GM10266 (cell line): ENCODE data around the gene RPP25L.

ENCODE experiments used
- DNase-seq: peaks from one replicate; pipeline ENCODE4 v3.0.0; 2012; ENCODE audit errors: extremely low spot score
- TF ChIP-seq, protein P1 (sequence below): IDR thresholded peaks from 2 replicates; pipeline ENCODE4 v1.5.1; 2012; ENCODE audit warnings: mild to moderate bottlenecking, low read depth; ENCODE audit not compliant: control insufficient read depth, insufficient read depth; ENCODE audit errors: missing control alignments

Gene RPP25L

DNA sequence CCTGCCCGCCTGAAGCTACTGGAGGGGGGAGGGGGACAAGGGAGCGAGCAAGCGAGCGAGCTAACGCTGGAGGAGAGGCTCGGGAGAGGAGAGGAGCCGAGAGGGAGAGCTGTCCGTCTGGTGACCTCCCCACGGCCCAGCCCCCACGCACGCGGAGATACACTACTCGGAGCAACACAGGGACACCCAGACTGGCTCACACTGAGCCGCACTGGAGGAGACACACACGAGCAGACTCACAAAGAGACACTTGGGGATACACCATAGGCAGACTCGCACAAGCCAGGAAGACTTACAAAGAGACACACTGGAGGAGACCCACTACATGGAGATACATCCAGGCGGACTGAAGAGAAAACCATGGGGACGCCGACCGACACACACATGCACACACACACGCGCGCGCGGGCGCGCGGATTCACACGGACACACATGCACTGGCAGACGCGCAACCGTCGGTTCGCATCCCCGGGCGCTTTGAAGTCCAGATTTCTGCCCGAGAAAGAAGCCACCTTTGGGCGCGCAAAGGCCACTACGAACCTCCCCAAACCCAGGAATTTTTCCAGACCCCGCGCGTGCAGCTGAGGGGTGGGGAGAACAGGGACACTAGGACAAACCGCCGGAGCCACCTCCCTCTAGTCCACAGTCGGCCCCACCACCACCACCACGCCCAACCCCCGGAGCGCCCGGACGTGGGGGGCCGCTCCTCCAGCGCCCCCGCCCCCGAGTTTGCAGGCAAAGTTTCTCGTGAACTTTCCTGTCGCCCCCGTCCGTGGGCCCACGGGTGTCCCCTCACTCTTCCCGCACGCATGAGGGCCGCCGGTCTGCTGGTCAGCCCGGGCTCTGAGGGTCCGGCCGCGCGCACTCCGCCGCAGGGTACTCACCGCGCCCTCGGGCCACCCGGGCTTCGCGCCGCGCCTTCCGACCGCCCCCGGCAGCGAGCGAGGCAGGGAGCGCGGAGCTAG, 22.9 kb downstream of the RPP25L start:
- DNase-seq = no peak

DNA sequence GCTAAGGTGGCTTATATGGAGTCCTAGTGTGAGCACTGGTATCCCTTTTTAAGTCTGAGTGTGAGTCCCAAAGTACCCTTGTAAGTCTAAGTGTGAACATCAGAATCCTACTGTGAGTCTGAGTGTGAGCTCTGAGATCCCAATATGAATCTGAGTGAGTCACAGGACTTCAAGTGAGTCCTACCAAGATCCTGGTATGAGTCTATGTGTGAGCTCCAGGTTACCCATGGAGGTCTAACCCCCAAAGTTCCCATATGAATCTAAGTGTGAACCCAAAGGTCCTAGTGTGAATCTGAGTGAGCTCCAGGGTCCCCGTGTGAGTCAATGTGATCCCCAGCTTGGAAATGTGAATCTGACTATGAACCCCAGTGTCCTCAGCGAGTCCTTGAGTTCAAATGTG, 24.6 kb downstream of the RPP25L start:
- TF ChIP-seq, protein P1, sequence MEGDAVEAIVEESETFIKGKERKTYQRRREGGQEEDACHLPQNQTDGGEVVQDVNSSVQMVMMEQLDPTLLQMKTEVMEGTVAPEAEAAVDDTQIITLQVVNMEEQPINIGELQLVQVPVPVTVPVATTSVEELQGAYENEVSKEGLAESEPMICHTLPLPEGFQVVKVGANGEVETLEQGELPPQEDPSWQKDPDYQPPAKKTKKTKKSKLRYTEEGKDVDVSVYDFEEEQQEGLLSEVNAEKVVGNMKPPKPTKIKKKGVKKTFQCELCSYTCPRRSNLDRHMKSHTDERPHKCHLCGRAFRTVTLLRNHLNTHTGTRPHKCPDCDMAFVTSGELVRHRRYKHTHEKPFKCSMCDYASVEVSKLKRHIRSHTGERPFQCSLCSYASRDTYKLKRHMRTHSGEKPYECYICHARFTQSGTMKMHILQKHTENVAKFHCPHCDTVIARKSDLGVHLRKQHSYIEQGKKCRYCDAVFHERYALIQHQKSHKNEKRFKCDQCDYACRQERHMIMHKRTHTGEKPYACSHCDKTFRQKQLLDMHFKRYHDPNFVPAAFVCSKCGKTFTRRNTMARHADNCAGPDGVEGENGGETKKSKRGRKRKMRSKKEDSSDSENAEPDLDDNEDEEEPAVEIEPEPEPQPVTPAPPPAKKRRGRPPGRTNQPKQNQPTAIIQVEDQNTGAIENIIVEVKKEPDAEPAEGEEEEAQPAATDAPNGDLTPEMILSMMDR = no peak
- DNase-seq = no peak

More for the DNA sequence above, 22.9 kb downstream of the RPP25L start:
- TF ChIP-seq, protein P1 = no peak

DNA sequence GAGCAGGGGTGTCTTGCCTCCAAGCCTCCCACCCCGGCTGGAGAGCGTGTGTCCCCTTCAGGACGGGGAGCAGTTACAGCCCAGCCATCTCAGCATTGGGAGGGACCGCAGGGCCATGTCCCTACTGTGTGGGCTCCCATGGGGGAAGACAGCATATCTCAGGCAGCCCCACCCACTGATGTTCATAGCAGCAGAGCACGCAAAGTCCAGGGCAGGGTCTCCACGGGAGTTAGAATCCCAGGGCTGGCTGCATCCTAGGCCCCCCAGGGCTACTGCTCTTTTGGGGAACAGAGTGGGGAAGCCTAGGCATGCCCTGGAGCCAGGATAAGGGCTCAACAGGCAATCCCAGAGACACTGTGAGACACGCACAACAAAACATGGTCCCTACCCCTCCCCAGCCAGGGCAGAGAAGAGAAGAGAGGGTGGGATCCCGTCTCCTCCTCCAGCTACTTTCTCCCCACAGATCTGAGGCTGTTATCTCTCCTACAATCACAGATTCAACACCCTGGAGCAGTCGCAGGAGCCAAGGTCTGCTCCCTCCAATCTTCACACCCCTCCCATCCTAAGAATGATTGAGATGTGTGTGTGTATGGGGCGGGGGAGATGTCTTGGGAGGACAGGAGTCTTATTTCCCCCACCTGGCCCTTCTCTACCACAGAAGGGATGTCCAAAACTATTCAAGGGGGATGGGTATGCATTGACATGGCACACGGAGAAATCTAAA, 25.8 kb downstream of the RPP25L start:
- no peak for DNase-seq
- TF ChIP-seq, protein P1 = no peak

DNA sequence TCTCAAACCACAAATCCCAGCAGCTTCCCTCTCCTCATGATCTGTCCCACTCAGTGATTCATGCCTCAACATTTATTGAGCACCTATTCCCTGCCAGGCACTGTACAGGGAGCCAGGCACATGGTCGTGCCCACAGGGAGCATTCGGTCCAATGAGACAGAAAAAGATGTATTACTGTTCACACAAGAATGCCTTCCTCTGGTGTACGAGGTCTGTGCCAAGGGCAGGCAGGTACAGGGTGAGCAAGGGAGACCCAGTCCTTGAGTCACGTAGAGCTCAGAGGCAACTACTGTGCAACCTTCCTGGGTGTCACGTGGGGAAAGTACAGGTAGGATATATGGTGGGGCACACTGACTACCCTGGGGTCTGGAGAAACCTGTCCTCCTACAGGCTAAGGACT, 26.9 kb downstream of the RPP25L start:
- no peak for DNase-seq

DNA sequence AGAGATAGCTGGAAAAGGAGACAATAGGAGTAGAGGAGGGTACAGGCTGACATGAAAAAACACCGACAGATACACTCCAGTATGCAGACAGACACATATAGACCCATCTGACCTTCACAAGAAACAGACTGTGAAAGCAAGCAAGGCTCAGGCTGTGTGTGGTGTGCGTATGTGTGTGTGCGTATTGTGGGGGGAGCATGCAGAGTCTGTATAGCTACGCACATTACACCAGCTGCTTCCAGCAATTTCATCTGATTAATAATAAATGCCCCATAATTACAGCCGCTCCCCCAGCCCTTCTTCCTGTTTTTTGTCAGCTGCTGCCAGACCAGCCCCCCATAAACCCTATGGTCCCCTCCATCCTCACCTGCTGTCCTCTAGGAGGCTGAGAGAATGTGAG, 29.1 kb downstream of the RPP25L start:
- TF ChIP-seq, protein P1 = no peak
- DNase-seq = no peak

More for the DNA sequence above, 26.9 kb downstream of the RPP25L start:
- TF ChIP-seq, protein P1 = no peak

DNA sequence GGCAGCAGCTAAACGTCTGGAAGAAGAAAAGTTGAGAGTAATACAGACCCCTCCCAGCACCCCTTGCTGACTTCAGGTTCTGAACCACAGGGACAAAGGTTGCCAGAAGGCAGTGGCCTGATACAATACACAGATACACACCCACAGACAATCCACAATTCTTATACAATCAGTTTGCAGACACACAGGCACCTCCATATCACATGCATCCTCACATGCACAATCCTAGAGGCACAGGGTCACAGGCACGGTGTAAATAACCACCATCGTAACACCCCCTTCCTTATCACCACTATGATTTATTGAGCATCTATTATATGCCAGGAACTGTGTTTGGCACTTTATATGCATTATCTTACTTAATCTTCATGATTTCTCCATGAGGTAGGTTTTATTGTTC, 30.6 kb downstream of the RPP25L start:
- TF ChIP-seq, protein P1 = no peak
- no peak for DNase-seq

DNA sequence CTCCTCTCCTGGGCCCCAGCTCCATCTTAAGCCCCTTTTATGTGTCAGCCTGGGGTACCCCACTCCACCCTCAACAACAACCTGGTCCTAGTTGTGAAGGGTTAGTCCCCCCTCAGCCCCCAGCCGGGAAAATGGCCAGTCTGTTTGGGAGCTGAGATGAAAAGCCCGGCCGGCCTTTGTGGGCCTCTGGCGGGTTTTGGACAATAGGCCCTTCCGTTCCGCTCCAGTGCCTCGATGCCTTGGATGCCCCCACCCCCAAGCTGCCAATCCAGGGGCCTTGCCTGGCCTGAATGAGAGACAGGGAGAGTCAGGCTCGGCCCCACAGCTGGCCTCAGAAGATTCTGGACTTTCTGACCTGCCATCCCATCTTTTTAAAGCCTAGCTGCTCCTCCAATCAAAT, 31.5 kb downstream of the RPP25L start:
- no peak for DNase-seq
- TF ChIP-seq, protein P1 = no peak
